Measurements from ENCODE around the gene CHDH. TPM values are rescaled to one million over a fixed set of nuclear protein-coding genes. Genes with fewer than 3 reads are reported as not detected.

The CHDH gene
- polyA plus RNA-seq, 1 donor (not counting 4 experiments of a cell fraction or from before 2014, with no cell fraction given): not detected

DNA sequence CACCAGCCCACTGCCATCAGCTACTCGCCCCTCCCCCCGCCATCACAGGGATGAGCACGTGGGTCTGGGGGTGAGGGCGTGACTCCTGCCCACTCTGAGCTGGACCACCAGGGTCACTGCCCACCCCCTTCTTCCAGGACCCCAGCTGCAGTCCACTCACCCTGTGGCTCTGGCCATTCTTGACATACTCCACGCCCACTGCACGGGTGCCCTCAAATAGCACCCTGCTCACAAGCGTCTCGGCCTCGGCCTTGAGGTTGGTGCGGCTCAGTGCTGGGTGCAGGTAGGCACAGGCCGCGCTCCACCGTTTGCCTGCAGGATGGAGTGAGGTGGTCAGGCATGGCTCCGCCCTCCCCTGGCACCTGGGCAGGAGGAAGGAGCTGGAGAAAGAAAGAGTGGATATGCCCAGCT, 23.9 kb downstream of the CHDH start:
- Histone ChIP-seq H2AFZ (ENCODE audit: control insufficient read depth, low read length) (no peak overlapping the region), H3K9ac (ENCODE audit: control insufficient read depth, extremely low read depth, insufficient read depth, low read length) (no peak overlapping the region), H3K27ac (ENCODE audit: control insufficient read depth, insufficient read depth, low read length) (no peak overlapping the region), H3K36me3 (ENCODE audit: control insufficient read depth in 2 of 2, extremely low read depth in 1 of 2, insufficient read depth in 2 of 2, low read length in 2 of 2) (no peaks in the 10 kb centered on the region), H3K4me1 (ENCODE audit: control insufficient read depth, extremely low read depth, insufficient read depth, low read length) (no peaks in the 10 kb centered on the region), H4K20me1 (ENCODE audit: control insufficient read depth, extremely low read depth, insufficient read depth, low read length) (no peaks in the 10 kb centered on the region), H3K9me3 (ENCODE audit: control insufficient read depth, low read depth, low read length) (no peaks in the 10 kb centered on the region), H3K9me1 (ENCODE audit: control insufficient read depth, extremely low read depth, insufficient read depth, low read length) (no peaks in the 10 kb centered on the region), H3K4me2 (ENCODE audit: control insufficient read depth, extremely low read depth, insufficient read depth, low read depth, low read length) (no peak overlapping the region), H3K4me3 (ENCODE audit: control insufficient read depth in 2 of 3, extremely low read depth in 1 of 3, insufficient read depth in 2 of 3, low read depth in 1 of 3, low read length in 3 of 3) (no peak overlapping the region), H3K79me2 (ENCODE audit: control insufficient read depth, insufficient read depth, low read length) (no peaks in the 10 kb centered on the region), H3K27me3 (ENCODE audit: control insufficient read depth, extremely low read depth, insufficient read depth, low read length) (no peaks in the 10 kb centered on the region)
- DNase-seq (ENCODE audit: low read depth, low spot score): no peak
- TF ChIP-seq, protein P1, sequence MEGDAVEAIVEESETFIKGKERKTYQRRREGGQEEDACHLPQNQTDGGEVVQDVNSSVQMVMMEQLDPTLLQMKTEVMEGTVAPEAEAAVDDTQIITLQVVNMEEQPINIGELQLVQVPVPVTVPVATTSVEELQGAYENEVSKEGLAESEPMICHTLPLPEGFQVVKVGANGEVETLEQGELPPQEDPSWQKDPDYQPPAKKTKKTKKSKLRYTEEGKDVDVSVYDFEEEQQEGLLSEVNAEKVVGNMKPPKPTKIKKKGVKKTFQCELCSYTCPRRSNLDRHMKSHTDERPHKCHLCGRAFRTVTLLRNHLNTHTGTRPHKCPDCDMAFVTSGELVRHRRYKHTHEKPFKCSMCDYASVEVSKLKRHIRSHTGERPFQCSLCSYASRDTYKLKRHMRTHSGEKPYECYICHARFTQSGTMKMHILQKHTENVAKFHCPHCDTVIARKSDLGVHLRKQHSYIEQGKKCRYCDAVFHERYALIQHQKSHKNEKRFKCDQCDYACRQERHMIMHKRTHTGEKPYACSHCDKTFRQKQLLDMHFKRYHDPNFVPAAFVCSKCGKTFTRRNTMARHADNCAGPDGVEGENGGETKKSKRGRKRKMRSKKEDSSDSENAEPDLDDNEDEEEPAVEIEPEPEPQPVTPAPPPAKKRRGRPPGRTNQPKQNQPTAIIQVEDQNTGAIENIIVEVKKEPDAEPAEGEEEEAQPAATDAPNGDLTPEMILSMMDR (optimal IDR thresholded peaks at IDR 0.05 in 1 of 3, IDR thresholded peaks at IDR 0.05 in 1 of 3, conservative IDR thresholded peaks at IDR 0.05 in 1 of 3; ENCODE audit: extremely low read depth in 1 of 3, insufficient read depth in 2 of 3, low read length in 3 of 3): no peak
- no peak for TF ChIP-seq EZH2 (IDR thresholded peaks at IDR 0.05; ENCODE audit: low read length)
- no peak for FAIRE-seq
- dilution Hi-C loops (cut with MboI; ENCODE audit: extremely low pct_ligation_motif_present, low sequenced_read_pairs): no loop called here

DNA sequence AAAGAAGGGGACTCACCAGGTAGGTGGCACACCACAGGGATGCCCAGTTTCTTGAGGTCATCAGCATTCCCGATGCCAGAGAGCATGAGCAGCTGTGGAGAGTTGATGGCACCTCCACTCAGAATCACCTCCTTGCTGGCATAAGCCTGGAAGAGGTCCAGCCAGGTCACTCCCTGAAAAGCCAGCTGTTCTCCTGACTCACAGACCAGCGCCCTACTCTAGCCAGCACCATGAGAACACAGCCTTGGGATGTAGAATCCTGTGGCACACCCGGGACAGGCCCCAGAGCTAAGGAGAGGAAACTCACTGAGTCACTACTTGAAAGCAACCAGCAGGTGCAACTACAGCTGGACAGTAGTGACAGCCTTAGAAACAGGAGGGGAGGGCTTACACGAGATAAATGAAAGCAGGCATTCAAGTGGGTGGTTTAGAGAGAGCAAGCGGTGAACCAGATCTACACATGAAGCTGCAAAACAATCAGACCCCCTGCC, 24.5 kb downstream of the CHDH start:
- Histone ChIP-seq H3K27ac (ENCODE audit: control insufficient read depth, insufficient read depth, low read length) (no peak overlapping the region), H2AFZ (ENCODE audit: control insufficient read depth, low read length) (no peak overlapping the region), H3K36me3 (ENCODE audit: control insufficient read depth in 2 of 2, extremely low read depth in 1 of 2, insufficient read depth in 2 of 2, low read length in 2 of 2) (no peaks in the 10 kb centered on the region), H3K9ac (ENCODE audit: control insufficient read depth, extremely low read depth, insufficient read depth, low read length) (no peak overlapping the region), H3K9me3 (ENCODE audit: control insufficient read depth, low read depth, low read length) (no peaks in the 10 kb centered on the region), H3K27me3 (ENCODE audit: control insufficient read depth, extremely low read depth, insufficient read depth, low read length) (no peaks in the 10 kb centered on the region), H3K4me3 (ENCODE audit: control insufficient read depth in 2 of 3, extremely low read depth in 1 of 3, insufficient read depth in 2 of 3, low read depth in 1 of 3, low read length in 3 of 3) (no peak overlapping the region), H4K20me1 (ENCODE audit: control insufficient read depth, extremely low read depth, insufficient read depth, low read length) (no peaks in the 10 kb centered on the region), H3K79me2 (ENCODE audit: control insufficient read depth, insufficient read depth, low read length) (no peaks in the 10 kb centered on the region), H3K4me1 (ENCODE audit: control insufficient read depth, extremely low read depth, insufficient read depth, low read length) (no peaks in the 10 kb centered on the region), H3K4me2 (ENCODE audit: control insufficient read depth, extremely low read depth, insufficient read depth, low read depth, low read length) (no peak overlapping the region), H3K9me1 (ENCODE audit: control insufficient read depth, extremely low read depth, insufficient read depth, low read length) (no peaks in the 10 kb centered on the region)
- no peak for FAIRE-seq
- DNase-seq (ENCODE audit: low read depth, low spot score): no peak
- dilution Hi-C loops (cut with MboI; ENCODE audit: extremely low pct_ligation_motif_present, low sequenced_read_pairs): no loop called here
- TF ChIP-seq EZH2 (IDR thresholded peaks at IDR 0.05; ENCODE audit: low read length): no peak

All from keratinocyte (primary cell).